K562 treated with DMSO at 1 percent for 24 hours (cell line): Measurements from ENCODE around the gene PER1. TPM values are rescaled to one million over a fixed set of nuclear protein-coding genes. Genes with fewer than 3 reads are reported as not detected.

Experiments
- total RNA-seq: library from RNA; unstranded; fragments of 300-600 nt; gene quantifications from 2 replicates; pipeline ENCODE4 v1.2.3, GENCODE V29; 2022; ENCODE audit warnings: low read depth; ENCODE audit not compliant: insufficient read depth

PER1 gene
- total RNA-seq, result 11.4 and 15.0 TPM in 2 replicates

GRCh38 chr17:8152112-8152775 is at the start of gene PER1:
Gene PER1, minus strand, starts transcription at chr17:8152404. Its CDS starts 1,698 bp downstream, at chr17:8150706.

GRCh38 chr17:8189711-8190477 is 37.7 kb upstream of the PER1 start, which contains the start of gene BORCS6:
Gene BORCS6, minus strand, starts transcription at chr17:8190180. Its CDS starts 40 bp downstream, at chr17:8190140.

GRCh38 chr17:8176197-8176940 is 24.2 kb upstream of the PER1 start, which contains the start of gene TMEM107:
Gene TMEM107, minus strand, starts transcription at chr17:8176380. Its CDS starts 94 bp downstream, at chr17:8176286.

DNA sequence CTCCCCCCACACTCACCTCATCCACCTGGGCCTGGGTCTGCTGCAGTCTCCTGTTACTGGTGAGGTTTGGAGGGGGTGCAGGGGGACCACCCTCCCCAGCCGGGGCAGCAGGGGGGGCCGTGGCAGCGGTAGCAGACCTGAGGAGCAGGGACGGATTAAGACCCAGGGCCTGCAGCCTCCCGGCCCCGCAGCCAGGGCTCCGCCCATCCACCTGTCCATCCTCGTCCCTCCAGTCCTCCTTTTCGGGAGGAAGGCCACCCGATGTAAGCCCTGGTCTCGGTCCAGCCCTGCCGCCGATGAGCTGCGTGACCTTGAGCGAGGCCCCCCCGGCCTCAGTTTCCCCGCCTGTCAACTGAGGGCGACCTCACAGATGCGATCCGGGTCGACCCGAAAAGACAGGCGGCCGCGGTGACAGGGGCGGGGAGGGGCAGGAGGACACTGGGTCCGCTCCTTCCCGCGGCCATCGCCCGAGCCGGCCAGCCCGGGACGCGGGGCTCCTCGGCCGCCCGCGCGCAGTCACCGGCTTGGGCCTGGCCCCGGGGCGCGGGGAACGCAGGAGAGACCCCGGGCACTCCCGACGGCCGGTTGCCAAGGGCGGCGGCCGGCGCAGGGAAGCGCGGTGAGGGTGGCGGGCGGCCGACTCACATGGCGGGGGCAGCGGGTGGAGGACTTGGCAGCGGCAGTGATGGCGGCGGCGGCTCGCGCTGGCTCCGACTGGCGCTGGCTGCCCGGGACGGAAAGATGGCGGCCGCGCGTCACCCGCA is 10.2 kb upstream of the PER1 start, which contains the start of gene VAMP2:
Gene VAMP2 (minus strand): TSS at position 716 of the 764 bp plus-strand sequence. CDS start 69 bp downstream, at position 647.

GRCh38 chr17:8123695-8124349 is 28.4 kb downstream of the PER1 start, which contains the start of gene HES7:
Gene HES7, minus strand, starts transcription at chr17:8124106. Its CDS starts 22 bp downstream, at chr17:8124084.

GRCh38 chr17:8117980-8118768 is 34.0 kb downstream of the PER1 start, which contains the start of gene ALOXE3:
Gene ALOXE3, minus strand, starts transcription at chr17:8118514. Its CDS starts 524 bp downstream, at chr17:8117990.

Other genes starting within 250 kb of the PER1 start
- 0.98 and 1.1 TPM in 2 replicates for gene RNF227, start 236.1 kb downstream of the PER1 start, total RNA-seq
- gene KCNAB3, start 222.5 kb downstream of the PER1 start, total RNA-seq, result 0.58 and 1.4 TPM in 2 replicates
- gene TRAPPC1, start 220.5 kb downstream of the PER1 start, total RNA-seq, result 153 and 165 TPM in 2 replicates
- 27.7 and 32.9 TPM in 2 replicates for gene CNTROB, start 220.2 kb downstream of the PER1 start, total RNA-seq
- gene GUCY2D, start 149.8 kb downstream of the PER1 start, total RNA-seq, result 0.16 and 0.23 TPM in 2 replicates
- not detected in 2 replicates for gene ALOX15B, start 113.3 kb downstream of the PER1 start, total RNA-seq
- 0.10 TPM in 1 of 2 replicates, not detected in the other for gene ALOX12B, start 64.7 kb downstream of the PER1 start, total RNA-seq
- gene ALOXE3, start 33.9 kb downstream of the PER1 start, total RNA-seq, result 0.57 TPM in 1 of 2 replicates, not detected in the other
- gene HES7, start 28.3 kb downstream of the PER1 start, total RNA-seq, result 0.74 and 1.1 TPM in 2 replicates
- gene VAMP2, start 10.5 kb upstream of the PER1 start, total RNA-seq, result 27.2 and 30.7 TPM in 2 replicates
- 20.4 and 26.3 TPM in 2 replicates for gene TMEM107, start 24.0 kb upstream of the PER1 start, total RNA-seq
- 15.7 and 16.8 TPM in 2 replicates for gene BORCS6, start 37.8 kb upstream of the PER1 start, total RNA-seq
- gene AURKB, start 58.2 kb upstream of the PER1 start, total RNA-seq, result 188 and 206 TPM in 2 replicates
- 6.6 and 7.6 TPM in 2 replicates for gene CTC1, start 95.7 kb upstream of the PER1 start, total RNA-seq
- 11.0 and 14.8 TPM in 2 replicates for gene PFAS, start 96.9 kb upstream of the PER1 start, total RNA-seq
- gene RANGRF, start 136.3 kb upstream of the PER1 start, total RNA-seq, result 18.6 and 20.0 TPM in 2 replicates
- gene SLC25A35, start 143.0 kb upstream of the PER1 start, total RNA-seq, result 8.3 and 9.0 TPM in 2 replicates
- not detected in 2 replicates for gene ARHGEF15, start 157.8 kb upstream of the PER1 start, total RNA-seq
- not detected in 2 replicates for gene ODF4, start 187.4 kb upstream of the PER1 start, total RNA-seq
- gene RPL26, start 230.8 kb upstream of the PER1 start, total RNA-seq, result 4,208 and 4,686 TPM in 2 replicates
- gene RNF222, start 245.4 kb upstream of the PER1 start, total RNA-seq, result not detected in 2 replicates